ENCODE measurements around the gene EPHB2. TPM values are rescaled to one million over a fixed set of nuclear protein-coding genes. Genes with fewer than 3 reads are reported as not detected.

Gene EPHB2
- total RNA-seq, 1 experiment from 2014 or later: 0.79 TPM

GRCh38 chr1:22918644-22919043, 208.0 kb downstream of the EPHB2 start:
- no peak for DNase-seq (ENCODE audit: unreplicated experiment)
- no peak overlapping the region for H3K27ac Mint-ChIP-seq (ENCODE audit: low read depth, unreplicated experiment)
- intact Hi-C loops (cut with micrococcal nuclease): no loop called here

GRCh38 chr1:22919341-22920025, 208.8 kb downstream of the EPHB2 start:
- CTCF ChIA-PET: interaction anchor here (0.6 to 1.7 kb wide), 5 partner anchors 31 to 619 kb away, joined by 3 to 5 read pairs (median 3); no protein-coding TSS in a partner anchor
- no TSS peak for BruUV-seq (replicated peaks)
- Mint-ChIP-seq H3K4me1 (ENCODE audit: insufficient read depth, unreplicated experiment) (peaks cover 5% of the 10 kb centered on the region), H3K27ac (ENCODE audit: low read depth, unreplicated experiment) (no peak overlapping the region), H3K36me3 (ENCODE audit: insufficient read depth, unreplicated experiment) (no peaks in the 10 kb centered on the region), H3K27me3 (ENCODE audit: insufficient read depth, unreplicated experiment) (peaks cover 10% of the 10 kb centered on the region), H3K4me3 (ENCODE audit: unreplicated experiment) (no peak overlapping the region), H3K9me3 (ENCODE audit: unreplicated experiment) (no peaks in the 10 kb centered on the region)
- TF ChIP-seq CTCF (IDR thresholded peaks at IDR 0.05; ENCODE audit: unreplicated experiment): no peak
- DNase-seq (ENCODE audit: unreplicated experiment): peak; percentile 11
- POLR2A ChIA-PET: no interaction called here
- intact Hi-C loops (cut with micrococcal nuclease): no loop called here

More at GRCh38 chr1:22918644-22919043, 208.0 kb downstream of the EPHB2 start:
- peaks cover 10% of the 10 kb centered on the region for H3K27me3 Mint-ChIP-seq (ENCODE audit: insufficient read depth, unreplicated experiment)
- BruUV-seq (replicated peaks): no TSS peak
- peaks cover 5% of the 10 kb centered on the region for H3K4me1 Mint-ChIP-seq (ENCODE audit: insufficient read depth, unreplicated experiment)
- no peaks in the 10 kb centered on the region for H3K36me3 Mint-ChIP-seq (ENCODE audit: insufficient read depth, unreplicated experiment)
- ChIA-PET POLR2A (interaction anchor here (1.1 kb wide), 1 partner anchor 24 kb away, joined by 3 read pairs; no protein-coding TSS in a partner anchor), CTCF (interaction anchor here (0.6 to 1.5 kb wide), 4 partner anchors 30 to 498 kb away, joined by 3 to 4 read pairs (median 3); no protein-coding TSS in a partner anchor)
- no peaks in the 10 kb centered on the region for H3K9me3 Mint-ChIP-seq (ENCODE audit: unreplicated experiment)
- TF ChIP-seq CTCF (IDR thresholded peaks at IDR 0.05; ENCODE audit: unreplicated experiment): no peak
- no peak overlapping the region for H3K4me3 Mint-ChIP-seq (ENCODE audit: unreplicated experiment)

- H3K4me1 Mint-ChIP-seq (ENCODE audit: insufficient read depth, unreplicated experiment): peaks cover 5% of the 10 kb centered on the region
- no TSS peak for BruUV-seq (replicated peaks)
- no peaks in the 10 kb centered on the region for H3K36me3 Mint-ChIP-seq (ENCODE audit: insufficient read depth, unreplicated experiment)
- intact Hi-C loops (cut with micrococcal nuclease): no loop called here
- no peak for DNase-seq (ENCODE audit: unreplicated experiment)
- H3K4me3 Mint-ChIP-seq (ENCODE audit: unreplicated experiment): no peak overlapping the region
- H3K27me3 Mint-ChIP-seq (ENCODE audit: insufficient read depth, unreplicated experiment): peaks cover 17% of the 10 kb centered on the region
- H3K27ac Mint-ChIP-seq (ENCODE audit: low read depth, unreplicated experiment): no peak overlapping the region
- no peak for TF ChIP-seq CTCF (IDR thresholded peaks at IDR 0.05; ENCODE audit: unreplicated experiment)
- no peaks in the 10 kb centered on the region for H3K9me3 Mint-ChIP-seq (ENCODE audit: unreplicated experiment)
- ChIA-PET CTCF (interaction anchor here (0.5 to 1.7 kb wide), 4 partner anchors 11 to 216 kb away, joined by 3 to 5 read pairs (median 4); no protein-coding TSS in a partner anchor), POLR2A (no interaction called here)
Measured at GRCh38 chr1:22920026-22920733, 209.5 kb downstream of the EPHB2 start.

GRCh38 chr1:22920734-22921451, 210.3 kb downstream of the EPHB2 start:
- TF ChIP-seq CTCF (IDR thresholded peaks at IDR 0.05; ENCODE audit: unreplicated experiment): no peak
- no TSS peak for BruUV-seq (replicated peaks)
- CTCF ChIA-PET: interaction anchor here (0.5 to 1.7 kb wide), 6 partner anchors 10 to 217 kb away, joined by 3 to 6 read pairs (median 4); no protein-coding TSS in a partner anchor
- Mint-ChIP-seq H3K4me1 (ENCODE audit: insufficient read depth, unreplicated experiment) (peaks cover 5% of the 10 kb centered on the region), H3K4me3 (ENCODE audit: unreplicated experiment) (no peak overlapping the region), H3K27me3 (ENCODE audit: insufficient read depth, unreplicated experiment) (peaks cover 22% of the 10 kb centered on the region), H3K36me3 (ENCODE audit: insufficient read depth, unreplicated experiment) (no peaks in the 10 kb centered on the region), H3K27ac (ENCODE audit: low read depth, unreplicated experiment) (no peak overlapping the region), H3K9me3 (ENCODE audit: unreplicated experiment) (no peaks in the 10 kb centered on the region)
- POLR2A ChIA-PET: no interaction called here
- DNase-seq (ENCODE audit: unreplicated experiment): peak; percentile 69
- intact Hi-C loops (cut with micrococcal nuclease): no loop called here

All from MCF 10A (cell line).